SU-DHL-6 (cell line): Measurements from ENCODE around the gene GNAQ.

Experiments
- H2AFZ ChIP-seq: fragments of 200-600 bp; sonication (generic); 2 replicates; pipeline ENCODE4 v1.6.1; 2014; ENCODE audit warnings: low read depth, mild to moderate bottlenecking, moderate library complexity, mixed read lengths, antibody characterized with exemption, low read length; ENCODE audit not compliant: severe bottlenecking
- H3F3A ChIP-seq: fragments of 200-600 bp; shearing (Covaris generic); 2 replicates; pipeline ENCODE4 v1.6.0; 2016; ENCODE audit warnings: antibody characterized with exemption, mild to moderate bottlenecking; ENCODE audit not compliant: insufficient read depth
- H3K27ac ChIP-seq: fragments of 200-600 bp; sonication (generic); 2 replicates; pipeline ENCODE4 v1.5.1; 2016; ENCODE audit warnings: low read depth, mild to moderate bottlenecking, low read length, moderate library complexity, mixed read lengths
- H3K27me3 ChIP-seq: fragments of 200-600 bp; sonication (generic), shearing (Covaris generic); 2 replicates; pipeline ENCODE4 v1.6.0; 2014; ENCODE audit warnings: mild to moderate bottlenecking, low read length
- H3K36me3 ChIP-seq: fragments of 200-600 bp; sonication (generic); 2 replicates; pipeline ENCODE4 v1.6.1; 2014; ENCODE audit warnings: mild to moderate bottlenecking, low read length, mixed read lengths
- H3K4me2 ChIP-seq: fragments of 300-600, 200-600 bp; shearing (Covaris generic), sonication (generic); 2 replicates; pipeline ENCODE4 v1.6.0; 2014; ENCODE audit warnings: low read length, low read depth, mild to moderate bottlenecking; ENCODE audit not compliant: poor library complexity, severe bottlenecking
- H3K4me3 ChIP-seq: fragments of 200-600 bp; sonication (generic); 2 replicates; pipeline ENCODE4 v1.5.1; 2014; ENCODE audit warnings: antibody characterized with exemption, low read length, mild to moderate bottlenecking, mixed read lengths; ENCODE audit not compliant: insufficient read depth, poor library complexity, severe bottlenecking
- H3K79me2 ChIP-seq: fragments of 200-600 bp; sonication (generic); 2 replicates; pipeline ENCODE4 v1.6.1; 2014; ENCODE audit warnings: mild to moderate bottlenecking, low read length, moderate library complexity; ENCODE audit not compliant: insufficient read depth
- H3K9ac ChIP-seq: fragments of 200-600 bp; sonication (generic); 2 replicates; pipeline ENCODE4 v1.7.0; 2014; ENCODE audit warnings: mild to moderate bottlenecking, low read length
- H3K9me2 ChIP-seq: fragments of 200-600 bp; sonication (generic); replicated peaks from 2 replicates; pipeline ENCODE4 v1.6.1; 2014; ENCODE audit warnings: low read length; ENCODE audit not compliant: insufficient read depth
- H3K9me3 ChIP-seq: fragments of 200-600 bp; sonication (generic); 2 replicates; pipeline ENCODE4 v1.6.1; 2014; ENCODE audit warnings: low read length, mixed read lengths; ENCODE audit not compliant: insufficient read depth
- H4K20me1 ChIP-seq: fragments of 200-600 bp; sonication (generic); 2 replicates; pipeline ENCODE4 v1.6.1; 2014; ENCODE audit warnings: low read depth, mild to moderate bottlenecking, antibody characterized with exemption, low read length, moderate library complexity, mixed read lengths
- CTCF ChIP-seq: fragments of 200-600 bp; sonication (generic); IDR thresholded peaks from one replicate; pipeline ENCODE4 v1.5.1; 2017; ENCODE audit warnings: antibody characterized with exemption, mild to moderate bottlenecking, low read length, moderate library complexity; ENCODE audit not compliant: insufficient read depth, poor library complexity, severe bottlenecking
- EZH2phosphoT487 ChIP-seq: fragments of 200-600 bp; sonication (generic), shearing (Covaris generic); conservative IDR thresholded peaks from 2 replicates; pipeline ENCODE4 v1.6.1; 2018; ENCODE audit warnings: mild to moderate bottlenecking, antibody characterized with exemption, low read length, moderate library complexity, mixed read lengths

GNAQ gene

GRCh38 chr9:77901018-77901417, 130.6 kb downstream of the GNAQ start:
- Histone ChIP-seq H3K27ac (no peak overlapping the region), H3K79me2 (no peaks in the 10 kb centered on the region), H4K20me1 (no peaks in the 10 kb centered on the region), H3K9me2 (no peaks in the 10 kb centered on the region), H3K9ac (no peak overlapping the region), H3K4me3 (no peak overlapping the region), H3K9me3 (no peaks in the 10 kb centered on the region), H3K36me3 (no peaks in the 10 kb centered on the region), H3F3A (no peaks in the 10 kb centered on the region), H3K4me2 (no peak overlapping the region), H2AFZ (no peak overlapping the region), H3K27me3 (no peaks in the 10 kb centered on the region)
- TF ChIP-seq CTCF, result no peak
- no peak for TF ChIP-seq EZH2phosphoT487

GRCh38 chr9:77899679-77900354, 131.8 kb downstream of the GNAQ start:
- no peaks in the 10 kb centered on the region for H3F3A ChIP-seq
- TF ChIP-seq CTCF (no peak), EZH2phosphoT487 (no peak)
- no peak overlapping the region for H3K27ac ChIP-seq
- no peak overlapping the region for H3K4me3 ChIP-seq
- no peaks in the 10 kb centered on the region for H3K27me3 ChIP-seq
- H3K79me2 ChIP-seq, result no peaks in the 10 kb centered on the region
- no peak overlapping the region for H3K9ac ChIP-seq
- H4K20me1 ChIP-seq, result no peaks in the 10 kb centered on the region
- H3K9me3 ChIP-seq, result no peaks in the 10 kb centered on the region
- H3K4me2 ChIP-seq, result no peak overlapping the region
- no peaks in the 10 kb centered on the region for H3K9me2 ChIP-seq
- H2AFZ ChIP-seq, result no peak overlapping the region
- no peaks in the 10 kb centered on the region for H3K36me3 ChIP-seq

GRCh38 chr9:77898864-77899263, 132.7 kb downstream of the GNAQ start:
- Histone ChIP-seq H3K36me3 (no peaks in the 10 kb centered on the region), H3K4me3 (no peak overlapping the region), H3K79me2 (no peaks in the 10 kb centered on the region), H3K27me3 (no peaks in the 10 kb centered on the region), H3K9me3 (no peaks in the 10 kb centered on the region), H3K9me2 (no peaks in the 10 kb centered on the region), H3F3A (no peaks in the 10 kb centered on the region), H3K4me2 (no peak overlapping the region), H3K27ac (no peak overlapping the region), H3K9ac (no peak overlapping the region), H2AFZ (no peak overlapping the region), H4K20me1 (no peaks in the 10 kb centered on the region)
- no peak for TF ChIP-seq CTCF
- TF ChIP-seq EZH2phosphoT487, result no peak
